ENCODE measurements around the gene ZIC2.

ZIC2 gene

GRCh38 chr13:99960663-99961311 lies 20.8 kb upstream of the ZIC2 start:
- no peak for DNase-seq

GRCh38 chr13:99961636-99962035 lies 19.9 kb upstream of the ZIC2 start:
- no peak for DNase-seq

- DNase-seq, result no peak
These were observed 19.3 kb upstream of the ZIC2 start for GRCh38 chr13:99962242-99962641.

GRCh38 chr13:99963816-99964339 lies 17.7 kb upstream of the ZIC2 start:
- no peak for DNase-seq

- no peak for DNase-seq
These were observed 16.1 kb upstream of the ZIC2 start for GRCh38 chr13:99965329-99966000.

GRCh38 chr13:99966064-99966805 lies 15.3 kb upstream of the ZIC2 start:
- no peak for DNase-seq

- no peak for DNase-seq
These were observed 14.1 kb upstream of the ZIC2 start for GRCh38 chr13:99967498-99967868.

- DNase-seq, result no peak
These were observed 13.6 kb upstream of the ZIC2 start for GRCh38 chr13:99967869-99968520.

- no peak for DNase-seq
These were observed 12.8 kb upstream of the ZIC2 start for GRCh38 chr13:99968521-99969452.

GRCh38 chr13:99969453-99969918 lies 12.1 kb upstream of the ZIC2 start:
- no peak for DNase-seq

- peak in 1 of 2 experiments; percentile 73 for DNase-seq
These were observed 11.5 kb upstream of the ZIC2 start for GRCh38 chr13:99969919-99970650.

GRCh38 chr13:99970651-99971575 lies 10.7 kb upstream of the ZIC2 start:
- no peak for DNase-seq

GRCh38 chr13:99971576-99972189 lies 9.9 kb upstream of the ZIC2 start, which contains the start of gene ZIC5:
ZIC5 (minus strand) TSS chr13:99971767; CDS start chr13:99971603, 164 bp downstream.
- DNase-seq, result no peak

GRCh38 chr13:99972190-99972731 lies 9.3 kb upstream of the ZIC2 start:
- no peak for DNase-seq

GRCh38 chr13:99973163-99973807 lies 8.3 kb upstream of the ZIC2 start:
- DNase-seq, result no peak

- DNase-seq, result no peak
These were observed 7.8 kb upstream of the ZIC2 start for GRCh38 chr13:99973808-99974185.

GRCh38 chr13:99974296-99974938 lies 7.2 kb upstream of the ZIC2 start:
- no peak for DNase-seq

GRCh38 chr13:99974939-99975561 lies 6.5 kb upstream of the ZIC2 start:
- no peak for DNase-seq

All from stimulated activated CD4-positive, alpha-beta T cell treated with anti-CD3 and anti-CD28 coated beads, Interleukin-4, amount 100 ng/mL, for 4 hours (primary cell).